Activated naive CD8-positive, alpha-beta T cell treated with anti-CD3 and anti-CD28 coated beads, Interleukin-2, amount 10 ng/mL, durations not matched to agents 7 days and 5 days (primary cell): ENCODE data around the gene KRT8. TPM values are rescaled to one million over a fixed set of nuclear protein-coding genes. Genes with fewer than 3 reads are reported as not detected.
A peak's percentile ranks its signal among the peaks of the same experiment; 100 is the strongest.

Source experiments
- ATAC-seq: fragments of 150-1000 bp; cut with Tn5 transposase; one replicate; pipeline ENCODE4 v1.10.0; 2021; ENCODE audit warnings: low read depth, moderate library complexity
- POLR2A ChIA-PET: fragments of 350-600 bp; sonication (Branson Sonifier 250); formaldehyde crosslinking; loops from one replicate; lab custom pipeline; 2021; ENCODE audit warnings: antibody characterized with exemption; lab: Charles Lee
- DNase-seq: peaks from one replicate; pipeline ENCODE4 v3.0.0; 2021
- H3K27ac Mint-ChIP-seq: one replicate; pipeline ENCODE4 v1.8.0; 2022; ENCODE audit warnings: mild to moderate bottlenecking, mixed read lengths
- H3K27me3 Mint-ChIP-seq: one replicate; pipeline ENCODE4 v1.8.0; 2022; ENCODE audit warnings: mild to moderate bottlenecking, moderate library complexity, mixed read lengths
- H3K36me3 Mint-ChIP-seq: one replicate; pipeline ENCODE4 v1.8.0; 2021; ENCODE audit warnings: mild to moderate bottlenecking, mixed read lengths
- H3K4me1 Mint-ChIP-seq: one replicate; pipeline ENCODE4 v1.8.0; 2021; ENCODE audit warnings: mixed read lengths
- H3K4me3 Mint-ChIP-seq: one replicate; pipeline ENCODE4 v1.8.0; 2022; ENCODE audit warnings: mild to moderate bottlenecking, moderate library complexity, mixed read lengths
- H3K9me3 Mint-ChIP-seq: one replicate; pipeline ENCODE4 v1.8.0; 2021; ENCODE audit warnings: mixed read lengths
- total RNA-seq, 2 experiments: library from RNA; stranded (reverse); gene quantifications; one replicate each; pipeline ENCODE4 v1.2.3, GENCODE V29; 2021

The KRT8 gene
- total RNA-seq, 2 experiments from 2014 or later: 0.20 TPM; not detected in 1

DNA sequence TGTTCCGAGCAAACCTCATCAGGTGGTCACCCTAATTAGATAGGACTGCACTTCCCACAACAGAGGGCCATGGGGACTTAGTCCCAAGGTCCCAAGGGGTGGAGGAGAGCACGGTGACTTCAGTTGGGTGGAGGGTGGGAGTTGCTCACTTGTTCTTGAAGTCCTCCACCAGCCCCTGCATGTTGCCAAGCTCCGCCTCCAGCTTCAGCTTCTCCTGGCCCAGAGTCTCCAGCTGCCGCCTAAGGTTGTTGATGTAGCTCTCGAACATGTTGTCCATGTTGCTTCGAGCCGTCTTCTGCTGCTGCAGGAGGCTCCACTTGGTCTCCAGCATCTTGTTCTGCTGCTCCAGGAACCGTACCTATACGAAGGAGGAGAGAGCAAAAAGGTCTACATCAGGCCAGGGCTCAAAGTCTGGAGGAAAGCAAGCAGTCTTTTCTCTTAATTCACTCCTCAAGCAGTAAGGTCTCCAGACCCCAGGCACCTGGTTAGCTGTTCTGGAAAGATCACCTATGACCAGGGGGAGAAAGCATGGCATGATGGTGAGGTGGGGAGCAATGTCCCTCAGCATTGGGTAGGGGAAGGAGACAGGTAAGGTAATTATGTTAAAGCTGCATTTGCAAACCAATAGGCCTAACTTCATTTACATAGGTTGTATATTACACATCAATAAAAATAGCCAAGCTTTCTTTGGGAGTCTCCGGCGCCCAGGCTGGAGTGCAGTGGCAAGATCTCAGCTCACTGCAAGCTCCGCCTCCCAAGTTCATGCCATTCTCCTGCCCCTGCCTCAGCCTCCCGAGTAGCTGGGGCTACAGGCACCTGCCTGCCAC is 2.9 kb downstream of the KRT8 start:
- Mint-ChIP-seq H3K27ac (no peak overlapping the region), H3K27me3 (no peaks in the 10 kb centered on the region), H3K9me3 (no peaks in the 10 kb centered on the region), H3K4me1 (peaks cover 6% of the 10 kb centered on the region), H3K4me3 (no peak overlapping the region), H3K36me3 (no peaks in the 10 kb centered on the region)
- ATAC-seq: no peak
- POLR2A ChIA-PET: no interaction called here
- no peak for DNase-seq

GRCh38 chr12:52900896-52901714 is 3.8 kb downstream of the KRT8 start:
- Mint-ChIP-seq H3K27ac (no peak overlapping the region), H3K4me1 (peaks cover 6% of the 10 kb centered on the region), H3K27me3 (peaks cover 4% of the 10 kb centered on the region), H3K4me3 (no peak overlapping the region), H3K9me3 (no peaks in the 10 kb centered on the region), H3K36me3 (no peaks in the 10 kb centered on the region)
- DNase-seq (no peak), ATAC-seq (no peak)
- POLR2A ChIA-PET: no interaction called here

GRCh38 chr12:52900166-52900895 is 4.5 kb downstream of the KRT8 start:
- DNase-seq: no peak
- no peaks in the 10 kb centered on the region for H3K9me3 Mint-ChIP-seq
- no peak overlapping the region for H3K4me3 Mint-ChIP-seq
- POLR2A ChIA-PET: no interaction called here
- H3K27ac Mint-ChIP-seq: no peak overlapping the region
- peaks cover 4% of the 10 kb centered on the region for H3K27me3 Mint-ChIP-seq
- H3K36me3 Mint-ChIP-seq: no peaks in the 10 kb centered on the region
- no peak for ATAC-seq
- peaks cover 6% of the 10 kb centered on the region for H3K4me1 Mint-ChIP-seq

GRCh38 chr12:52899338-52900035 is 5.4 kb downstream of the KRT8 start:
- POLR2A ChIA-PET: no interaction called here
- H3K36me3 Mint-ChIP-seq: no peaks in the 10 kb centered on the region
- no peak overlapping the region for H3K4me3 Mint-ChIP-seq
- DNase-seq: no peak
- no peak for ATAC-seq
- no peak overlapping the region for H3K27ac Mint-ChIP-seq
- peaks cover 6% of the 10 kb centered on the region for H3K4me1 Mint-ChIP-seq
- no peaks in the 10 kb centered on the region for H3K9me3 Mint-ChIP-seq
- H3K27me3 Mint-ChIP-seq: peaks cover 4% of the 10 kb centered on the region

- ATAC-seq: no peak
- DNase-seq: no peak
- Mint-ChIP-seq H3K4me3 (no peak overlapping the region), H3K27ac (no peak overlapping the region), H3K36me3 (no peaks in the 10 kb centered on the region), H3K4me1 (no peaks in the 10 kb centered on the region), H3K27me3 (peaks cover 6% of the 10 kb centered on the region), H3K9me3 (no peaks in the 10 kb centered on the region)
- POLR2A ChIA-PET: no interaction called here
Observed at GRCh38 chr12:52896190-52897100, 8.4 kb downstream of the KRT8 start.

- H3K4me1 Mint-ChIP-seq: no peaks in the 10 kb centered on the region
- POLR2A ChIA-PET: no interaction called here
- DNase-seq (no peak), ATAC-seq (no peak)
- H3K36me3 Mint-ChIP-seq: no peaks in the 10 kb centered on the region
- peaks cover 6% of the 10 kb centered on the region for H3K27me3 Mint-ChIP-seq
- H3K9me3 Mint-ChIP-seq: no peaks in the 10 kb centered on the region
- no peak overlapping the region for H3K27ac Mint-ChIP-seq
- H3K4me3 Mint-ChIP-seq: no peak overlapping the region
Observed at GRCh38 chr12:52895726-52896189, 9.1 kb downstream of the KRT8 start.

GRCh38 chr12:52892974-52893373 is 11.9 kb downstream of the KRT8 start:
- Mint-ChIP-seq H3K9me3 (no peaks in the 10 kb centered on the region), H3K36me3 (no peaks in the 10 kb centered on the region), H3K4me3 (no peak overlapping the region), H3K27ac (no peak overlapping the region), H3K4me1 (no peaks in the 10 kb centered on the region), H3K27me3 (peaks cover 6% of the 10 kb centered on the region)
- ATAC-seq: no peak
- DNase-seq: no peak
- POLR2A ChIA-PET: no interaction called here

GRCh38 chr12:52892207-52892852 is 12.5 kb downstream of the KRT8 start:
- H3K36me3 Mint-ChIP-seq: no peaks in the 10 kb centered on the region
- no peaks in the 10 kb centered on the region for H3K4me1 Mint-ChIP-seq
- no peaks in the 10 kb centered on the region for H3K9me3 Mint-ChIP-seq
- POLR2A ChIA-PET: no interaction called here
- no peak overlapping the region for H3K27ac Mint-ChIP-seq
- DNase-seq (no peak), ATAC-seq (no peak)
- peaks cover 6% of the 10 kb centered on the region for H3K27me3 Mint-ChIP-seq
- H3K4me3 Mint-ChIP-seq: no peak overlapping the region

- POLR2A ChIA-PET: no interaction called here
- Mint-ChIP-seq H3K4me1 (no peaks in the 10 kb centered on the region), H3K27ac (no peak overlapping the region), H3K9me3 (no peaks in the 10 kb centered on the region), H3K4me3 (no peak overlapping the region), H3K27me3 (peaks cover 2% of the 10 kb centered on the region), H3K36me3 (no peaks in the 10 kb centered on the region)
- no peak for DNase-seq
- no peak for ATAC-seq
Observed at GRCh38 chr12:52891044-52891443, 13.8 kb downstream of the KRT8 start.

- no peak overlapping the region for H3K27ac Mint-ChIP-seq
- no peaks in the 10 kb centered on the region for H3K36me3 Mint-ChIP-seq
- no peak overlapping the region for H3K4me3 Mint-ChIP-seq
- H3K4me1 Mint-ChIP-seq: no peaks in the 10 kb centered on the region
- DNase-seq (no peak), ATAC-seq (no peak)
- POLR2A ChIA-PET: no interaction called here
- H3K9me3 Mint-ChIP-seq: no peaks in the 10 kb centered on the region
- peaks cover 2% of the 10 kb centered on the region for H3K27me3 Mint-ChIP-seq
Observed at GRCh38 chr12:52890417-52890816, 14.5 kb downstream of the KRT8 start.

DNA sequence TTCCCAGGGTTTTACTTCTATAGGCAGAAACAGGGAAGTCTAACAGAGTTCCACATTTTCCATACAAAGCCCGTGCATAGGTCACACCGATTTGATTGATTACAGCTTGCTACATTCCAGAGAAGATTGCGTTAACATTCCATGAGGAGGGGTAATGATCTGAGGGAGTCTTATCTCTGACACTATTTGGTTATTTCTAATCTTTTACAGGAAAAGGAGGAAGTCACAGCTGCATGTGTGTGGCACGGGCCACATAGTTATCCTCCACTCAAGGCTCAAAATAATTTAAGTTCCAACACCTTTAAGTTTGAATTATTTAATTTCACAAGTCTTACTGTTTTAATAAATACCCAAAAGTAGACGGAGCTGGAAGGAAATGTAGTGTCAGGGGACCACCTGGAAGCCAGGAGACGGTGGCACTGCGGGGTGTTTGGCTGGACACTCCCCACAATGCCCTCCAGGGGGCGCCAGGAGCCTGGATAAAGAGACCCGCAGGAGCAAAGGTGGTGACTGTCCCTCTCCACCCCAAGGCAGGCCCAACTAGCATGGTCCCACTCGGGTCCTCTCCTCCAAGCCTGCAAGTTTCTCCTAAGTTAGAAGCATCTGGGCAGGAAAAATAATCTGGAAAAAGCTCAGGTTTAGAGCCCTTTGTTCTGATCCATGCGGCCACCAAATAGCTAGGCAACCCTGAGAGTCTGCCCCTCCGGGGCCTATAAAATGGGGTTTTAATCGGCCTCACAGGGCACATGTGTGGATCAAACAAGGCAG is 20.2 kb downstream of the KRT8 start:
- POLR2A ChIA-PET: no interaction called here
- Mint-ChIP-seq H3K9me3 (no peaks in the 10 kb centered on the region), H3K4me1 (peaks cover 7% of the 10 kb centered on the region), H3K27ac (no peak overlapping the region), H3K27me3 (peaks cover 7% of the 10 kb centered on the region), H3K4me3 (no peak overlapping the region), H3K36me3 (no peaks in the 10 kb centered on the region)
- ATAC-seq: peak; percentile 66
- DNase-seq: peak; percentile 86
